ENCODE results near the gene ERC2.

ERC2 gene

GRCh38 chr3:55605443-55606236 is 862.6 kb downstream of the ERC2 start (continued):
- TF ChIP-seq ZBTB7A (tag by site-specific recombination; IDR thresholded peaks at IDR 0.05; ENCODE audit: low read depth): no peak
- TF ChIP-seq, protein P1, sequence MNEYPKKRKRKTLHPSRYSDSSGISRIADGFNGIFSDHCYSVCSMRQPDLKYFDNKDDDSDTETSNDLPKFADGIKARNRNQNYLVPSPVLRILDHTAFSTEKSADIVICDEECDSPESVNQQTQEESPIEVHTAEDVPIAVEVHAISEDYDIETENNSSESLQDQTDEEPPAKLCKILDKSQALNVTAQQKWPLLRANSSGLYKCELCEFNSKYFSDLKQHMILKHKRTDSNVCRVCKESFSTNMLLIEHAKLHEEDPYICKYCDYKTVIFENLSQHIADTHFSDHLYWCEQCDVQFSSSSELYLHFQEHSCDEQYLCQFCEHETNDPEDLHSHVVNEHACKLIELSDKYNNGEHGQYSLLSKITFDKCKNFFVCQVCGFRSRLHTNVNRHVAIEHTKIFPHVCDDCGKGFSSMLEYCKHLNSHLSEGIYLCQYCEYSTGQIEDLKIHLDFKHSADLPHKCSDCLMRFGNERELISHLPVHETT (tag by site-specific recombination; IDR thresholded peaks at IDR 0.05): no peak
- TF ChIP-seq ZXDB (tag by site-specific recombination; IDR thresholded peaks at IDR 0.05): no peak
- no peak for TF ChIP-seq FEZF1 (tag by site-specific recombination; IDR thresholded peaks at IDR 0.05)
- no peak for TF ChIP-seq ZNF664 (tag by site-specific recombination; IDR thresholded peaks at IDR 0.05)
- TF ChIP-seq ZNF560 (tag by site-specific recombination; IDR thresholded peaks at IDR 0.05; ENCODE audit: borderline replicate concordance): no peak
- no peak for TF ChIP-seq ZIC2 (tag by site-specific recombination; IDR thresholded peaks at IDR 0.05)

GRCh38 chr3:55604846-55605245 is 863.4 kb downstream of the ERC2 start:
- H3K27ac ChIP-seq (ENCODE audit: extremely low read depth, low read depth, low read length): no peak overlapping the region

GRCh38 chr3:55604402-55604801 is 863.9 kb downstream of the ERC2 start:
- Histone ChIP-seq H3K27ac (ENCODE audit: extremely low read depth, low read depth, low read length) (no peak overlapping the region), H3K36me3 (ENCODE audit: control insufficient read depth in 2 of 2, insufficient read depth in 1 of 2, low read length in 2 of 2) (no peaks in the 10 kb centered on the region)

More at GRCh38 chr3:55604846-55605245, 863.4 kb downstream of the ERC2 start:
- CTCF ChIA-PET: interaction anchor here (0.6 kb wide), 1 partner anchor 26 kb away, joined by 3 read pairs; no protein-coding TSS in a partner anchor
- no peak for TF ChIP-seq ZBTB21 (tag by site-specific recombination; IDR thresholded peaks at IDR 0.05)
- TF ChIP-seq ZNF664 (tag by site-specific recombination; IDR thresholded peaks at IDR 0.05): no peak
- no peak for TF ChIP-seq ZNF248 (tag by site-specific recombination; IDR thresholded peaks at IDR 0.05)
- TF ChIP-seq ZNF843 (tag by site-specific recombination; IDR thresholded peaks at IDR 0.05): no peak
- TF ChIP-seq ZNF391 (tag by site-specific recombination; IDR thresholded peaks at IDR 0.05; ENCODE audit: borderline replicate concordance, low read depth): no peak
- TF ChIP-seq ZNF837 (tag by site-specific recombination; IDR thresholded peaks at IDR 0.05): no peak
- POLR2A ChIA-PET: no interaction called here
- Histone ChIP-seq H3K4me3 (ENCODE audit: low read depth, low read length) (no peak overlapping the region), H3K4me1 (ENCODE audit: control insufficient read depth, insufficient read depth, low read length) (no peaks in the 10 kb centered on the region), H3K36me3 (ENCODE audit: control insufficient read depth in 2 of 2, insufficient read depth in 1 of 2, low read length in 2 of 2) (no peaks in the 10 kb centered on the region), H3K9me3 (ENCODE audit: control insufficient read depth, insufficient read depth, low read depth, low read length) (no peaks in the 10 kb centered on the region)

More at GRCh38 chr3:55604402-55604801, 863.9 kb downstream of the ERC2 start:
- Histone ChIP-seq H3K9me3 (ENCODE audit: control insufficient read depth, insufficient read depth, low read depth, low read length) (no peaks in the 10 kb centered on the region), H3K4me1 (ENCODE audit: control insufficient read depth, insufficient read depth, low read length) (no peaks in the 10 kb centered on the region), H3K4me3 (ENCODE audit: low read depth, low read length) (no peak overlapping the region)
- TF ChIP-seq ZNF398 (tag by site-specific recombination; IDR thresholded peaks at IDR 0.05) (peak; percentile 77), ZNF157 (tag by site-specific recombination; IDR thresholded peaks at IDR 0.05) (no peak), SCRT2 (tag by site-specific recombination; IDR thresholded peaks at IDR 0.05) (0 out of 2 replicates have a peak, but pooled peaks have one; percentile 54), WT1 (tag by site-specific recombination; IDR thresholded peaks at IDR 0.05) (0 out of 2 replicates have a peak, but pooled peaks have one; percentile 18), ZBTB20 (tag by site-specific recombination; IDR thresholded peaks at IDR 0.05) (no peak), HOXC10 (CRISPR knock-in tag; IDR thresholded peaks at IDR 0.05) (no peak), ZNF629 (tag by site-specific recombination; IDR thresholded peaks at IDR 0.05) (no peak), ZNF530 (tag by site-specific recombination; IDR thresholded peaks at IDR 0.05; ENCODE audit: low read depth) (no peak), MZF1 (tag by site-specific recombination; IDR thresholded peaks at IDR 0.05; ENCODE audit: borderline replicate concordance) (peak; percentile 95), GLIS1 (tag by site-specific recombination; IDR thresholded peaks at IDR 0.05) (no peak), BCL11B (tag by site-specific recombination; IDR thresholded peaks at IDR 0.05; ENCODE audit: low read depth) (no peak), ZSCAN30 (tag by site-specific recombination; IDR thresholded peaks at IDR 0.05) (no peak), ZNF341 (tag by site-specific recombination; IDR thresholded peaks at IDR 0.05; ENCODE audit: low read depth) (0 out of 2 replicates have a peak, but pooled peaks have one; percentile 18)
- TF ChIP-seq, protein P2, sequence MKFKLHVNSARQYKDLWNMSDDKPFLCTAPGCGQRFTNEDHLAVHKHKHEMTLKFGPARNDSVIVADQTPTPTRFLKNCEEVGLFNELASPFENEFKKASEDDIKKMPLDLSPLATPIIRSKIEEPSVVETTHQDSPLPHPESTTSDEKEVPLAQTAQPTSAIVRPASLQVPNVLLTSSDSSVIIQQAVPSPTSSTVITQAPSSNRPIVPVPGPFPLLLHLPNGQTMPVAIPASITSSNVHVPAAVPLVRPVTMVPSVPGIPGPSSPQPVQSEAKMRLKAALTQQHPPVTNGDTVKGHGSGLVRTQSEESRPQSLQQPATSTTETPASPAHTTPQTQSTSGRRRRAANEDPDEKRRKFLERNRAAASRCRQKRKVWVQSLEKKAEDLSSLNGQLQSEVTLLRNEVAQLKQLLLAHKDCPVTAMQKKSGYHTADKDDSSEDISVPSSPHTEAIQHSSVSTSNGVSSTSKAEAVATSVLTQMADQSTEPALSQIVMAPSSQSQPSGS (tag by site-specific recombination; IDR thresholded peaks at IDR 0.05; ENCODE audit: low read depth): peak; percentile 71
- TF ChIP-seq, protein P3, sequence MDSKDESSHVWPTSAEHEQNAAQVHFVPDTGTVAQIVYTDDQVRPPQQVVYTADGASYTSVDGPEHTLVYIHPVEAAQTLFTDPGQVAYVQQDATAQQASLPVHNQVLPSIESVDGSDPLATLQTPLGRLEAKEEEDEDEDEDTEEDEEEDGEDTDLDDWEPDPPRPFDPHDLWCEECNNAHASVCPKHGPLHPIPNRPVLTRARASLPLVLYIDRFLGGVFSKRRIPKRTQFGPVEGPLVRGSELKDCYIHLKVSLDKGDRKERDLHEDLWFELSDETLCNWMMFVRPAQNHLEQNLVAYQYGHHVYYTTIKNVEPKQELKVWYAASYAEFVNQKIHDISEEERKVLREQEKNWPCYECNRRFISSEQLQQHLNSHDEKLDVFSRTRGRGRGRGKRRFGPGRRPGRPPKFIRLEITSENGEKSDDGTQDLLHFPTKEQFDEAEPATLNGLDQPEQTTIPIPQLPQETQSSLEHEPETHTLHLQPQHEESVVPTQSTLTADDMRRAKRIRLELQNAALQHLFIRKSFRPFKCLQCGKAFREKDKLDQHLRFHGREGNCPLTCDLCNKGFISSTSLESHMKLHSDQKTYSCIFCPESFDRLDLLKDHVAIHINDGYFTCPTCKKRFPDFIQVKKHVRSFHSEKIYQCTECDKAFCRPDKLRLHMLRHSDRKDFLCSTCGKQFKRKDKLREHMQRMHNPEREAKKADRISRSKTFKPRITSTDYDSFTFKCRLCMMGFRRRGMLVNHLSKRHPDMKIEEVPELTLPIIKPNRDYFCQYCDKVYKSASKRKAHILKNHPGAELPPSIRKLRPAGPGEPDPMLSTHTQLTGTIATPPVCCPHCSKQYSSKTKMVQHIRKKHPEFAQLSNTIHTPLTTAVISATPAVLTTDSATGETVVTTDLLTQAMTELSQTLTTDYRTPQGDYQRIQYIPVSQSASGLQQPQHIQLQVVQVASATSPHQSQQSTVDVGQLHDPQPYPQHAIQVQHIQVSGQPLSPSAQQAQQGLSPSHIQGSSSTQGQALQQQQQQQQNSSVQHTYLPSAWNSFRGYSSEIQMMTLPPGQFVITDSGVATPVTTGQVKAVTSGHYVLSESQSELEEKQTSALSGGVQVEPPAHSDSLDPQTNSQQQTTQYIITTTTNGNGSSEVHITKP (tag by site-specific recombination; IDR thresholded peaks at IDR 0.05): no peak
- ChIA-PET POLR2A (no interaction called here), CTCF (interaction anchor here (0.6 kb wide), 1 partner anchor 27 kb away, joined by 3 read pairs; no protein-coding TSS in a partner anchor)

Data from HEK293 (cell line).